NCI-H2029 treated with DMSO at 0.1 percent for 48 hours (cell line): ENCODE data around the gene ELP6.
"Not testable (repeated sequence)": the region's sequence is repeated elsewhere in the genome, so short reads cannot be mapped to it uniquely, and the experiment has no call there.

Experiments
- DNase-seq: peaks from one replicate; lab custom pipeline; 2025; lab: John Stamatoyannopoulos, UW

The ELP6 gene

GRCh38 chr3:47512416-47513124 lies 942 bp downstream of the ELP6 start:
- peak; percentile 21 for DNase-seq

GRCh38 chr3:47505267-47505666 lies 8.2 kb downstream of the ELP6 start:
- not testable (repeated sequence) for DNase-seq

GRCh38 chr3:47504113-47504512 lies 9.4 kb downstream of the ELP6 start:
- no peak for DNase-seq

GRCh38 chr3:47503033-47503432 lies 10.5 kb downstream of the ELP6 start:
- no peak for DNase-seq

- DNase-seq: no peak
These were observed 16.6 kb downstream of the ELP6 start for GRCh38 chr3:47496892-47497291.

- no peak for DNase-seq
These were observed 17.6 kb downstream of the ELP6 start for GRCh38 chr3:47495886-47496285.

GRCh38 chr3:47495111-47495510 lies 18.4 kb downstream of the ELP6 start:
- no peak for DNase-seq

GRCh38 chr3:47491777-47492176 lies 21.7 kb downstream of the ELP6 start:
- no peak for DNase-seq

- DNase-seq: no peak
These were observed 22.3 kb downstream of the ELP6 start for GRCh38 chr3:47491186-47491585.

- no peak for DNase-seq
These were observed 26.2 kb downstream of the ELP6 start for GRCh38 chr3:47487265-47487664.

- DNase-seq: no peak
These were observed 27.7 kb downstream of the ELP6 start for GRCh38 chr3:47485812-47486211.

GRCh38 chr3:47482366-47482765 lies 31.1 kb downstream of the ELP6 start:
- no peak for DNase-seq

- not testable (repeated sequence) for DNase-seq
These were observed 31.7 kb downstream of the ELP6 start for GRCh38 chr3:47481763-47482162.

- DNase-seq: not testable (repeated sequence)
These were observed 33.2 kb downstream of the ELP6 start for GRCh38 chr3:47480267-47480666.

GRCh38 chr3:47479826-47480160 lies 33.7 kb downstream of the ELP6 start:
- no peak for DNase-seq

GRCh38 chr3:47478022-47478421 lies 35.5 kb downstream of the ELP6 start:
- DNase-seq: no peak

GRCh38 chr3:47476644-47477199 lies 36.8 kb downstream of the ELP6 start:
- no peak for DNase-seq

- no peak for DNase-seq
These were observed 37.2 kb downstream of the ELP6 start for GRCh38 chr3:47476330-47476626.

- peak; percentile 72 for DNase-seq
These were observed 37.8 kb downstream of the ELP6 start, which contains the start of gene SCAP for GRCh38 chr3:47475570-47476329. TSS of gene SCAP (minus strand) at chr3:47475941. CDS start at chr3:47442993, 32,948 bp downstream.

GRCh38 chr3:47475029-47475569 lies 38.4 kb downstream of the ELP6 start:
- no peak for DNase-seq

- DNase-seq: peak; percentile 9
These were observed 40.1 kb downstream of the ELP6 start for GRCh38 chr3:47473391-47473790.

GRCh38 chr3:47469616-47470015 lies 43.9 kb downstream of the ELP6 start:
- no peak for DNase-seq

GRCh38 chr3:47468315-47468714 lies 45.2 kb downstream of the ELP6 start:
- not testable (repeated sequence) for DNase-seq
